ENCODE data around the gene ABCA3.

DNA sequence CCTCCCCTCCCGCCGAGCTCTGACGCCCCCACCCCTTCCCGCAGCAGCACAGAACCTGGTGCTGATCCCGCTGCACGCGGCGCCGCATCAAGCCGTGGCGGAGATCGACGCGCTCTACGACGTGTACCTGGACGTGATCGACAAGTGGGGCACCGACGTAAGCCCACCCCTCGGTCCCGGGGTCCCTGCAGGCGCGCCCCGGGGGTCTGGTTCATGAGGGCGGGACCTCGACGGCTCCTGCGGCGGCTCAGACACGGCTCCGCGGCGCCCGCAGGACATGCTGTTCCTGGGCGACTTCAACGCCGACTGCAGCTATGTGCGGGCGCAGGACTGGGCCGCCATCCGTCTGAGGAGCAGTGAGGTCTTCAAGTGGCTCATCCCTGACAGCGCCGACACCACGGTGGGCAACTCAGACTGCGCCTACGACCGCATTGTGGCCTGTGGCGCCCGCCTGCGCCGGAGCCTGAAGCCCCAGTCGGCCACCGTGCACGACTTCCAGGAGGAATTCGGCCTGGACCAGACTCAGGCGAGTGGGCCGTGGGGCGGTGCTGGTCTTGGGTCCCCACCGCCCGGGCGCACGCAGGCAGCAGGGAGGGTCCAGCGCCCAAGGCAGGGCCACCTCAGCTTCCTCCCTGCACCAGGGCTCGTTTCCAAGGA is 102.9 kb downstream of the ABCA3 start:
- TF ChIP-seq, protein P1, sequence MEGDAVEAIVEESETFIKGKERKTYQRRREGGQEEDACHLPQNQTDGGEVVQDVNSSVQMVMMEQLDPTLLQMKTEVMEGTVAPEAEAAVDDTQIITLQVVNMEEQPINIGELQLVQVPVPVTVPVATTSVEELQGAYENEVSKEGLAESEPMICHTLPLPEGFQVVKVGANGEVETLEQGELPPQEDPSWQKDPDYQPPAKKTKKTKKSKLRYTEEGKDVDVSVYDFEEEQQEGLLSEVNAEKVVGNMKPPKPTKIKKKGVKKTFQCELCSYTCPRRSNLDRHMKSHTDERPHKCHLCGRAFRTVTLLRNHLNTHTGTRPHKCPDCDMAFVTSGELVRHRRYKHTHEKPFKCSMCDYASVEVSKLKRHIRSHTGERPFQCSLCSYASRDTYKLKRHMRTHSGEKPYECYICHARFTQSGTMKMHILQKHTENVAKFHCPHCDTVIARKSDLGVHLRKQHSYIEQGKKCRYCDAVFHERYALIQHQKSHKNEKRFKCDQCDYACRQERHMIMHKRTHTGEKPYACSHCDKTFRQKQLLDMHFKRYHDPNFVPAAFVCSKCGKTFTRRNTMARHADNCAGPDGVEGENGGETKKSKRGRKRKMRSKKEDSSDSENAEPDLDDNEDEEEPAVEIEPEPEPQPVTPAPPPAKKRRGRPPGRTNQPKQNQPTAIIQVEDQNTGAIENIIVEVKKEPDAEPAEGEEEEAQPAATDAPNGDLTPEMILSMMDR (IDR thresholded peaks at IDR 0.05): no peak
- TF ChIP-seq POLR2A (IDR thresholded peaks at IDR 0.05): no peak
